Astrocyte (in vitro differentiated cells and primary cell): ENCODE results near the gene MYPOP. TPM values are rescaled to one million over a fixed set of nuclear protein-coding genes. Genes with fewer than 3 reads are reported as not detected.

ENCODE experiments used
- DNase-seq: peaks from one replicate; pipeline ENCODE4 v3.0.0-alpha.2; 2010; ENCODE audit warnings: low read depth
- FAIRE-seq: peaks from 2 replicates; lab custom pipeline; 2011; peaks lifted over from hg19 to GRCh38; lab: Jason Lieb, UNC
- H2AFZ ChIP-seq: 2 replicates; pipeline ENCODE4 v1.6.0; 2012; ENCODE audit warnings: low read depth, low read length, inconsistent platforms
- H3K27ac ChIP-seq: 2 replicates; pipeline ENCODE4 v1.5.1; 2011; ENCODE audit warnings: low read depth, low read length, inconsistent platforms
- H3K27me3 ChIP-seq: 2 replicates; pipeline ENCODE4 v1.6.0; 2011; ENCODE audit warnings: low read length, inconsistent platforms; ENCODE audit not compliant: insufficient read depth
- H3K36me3 ChIP-seq: 2 replicates; pipeline ENCODE4 v1.5.1; 2011; ENCODE audit warnings: low read length, inconsistent platforms; ENCODE audit not compliant: insufficient read depth
- H3K4me1 ChIP-seq: 2 replicates; pipeline ENCODE4 v1.5.1; 2011; ENCODE audit warnings: low read length, inconsistent platforms; ENCODE audit not compliant: insufficient read depth
- H3K4me2 ChIP-seq: 2 replicates; pipeline ENCODE4 v1.6.0; 2012; ENCODE audit warnings: low read length, inconsistent platforms
- H3K4me3 ChIP-seq: 2 replicates; pipeline ENCODE4 v1.5.1; 2011; ENCODE audit warnings: low read depth, mild to moderate bottlenecking, low read length, inconsistent platforms; ENCODE audit not compliant: insufficient read depth
- H3K79me2 ChIP-seq: 2 replicates; pipeline ENCODE4 v1.6.0; 2012; ENCODE audit warnings: mild to moderate bottlenecking, low read length, inconsistent platforms; ENCODE audit not compliant: insufficient read depth
- H3K9ac ChIP-seq: 2 replicates; pipeline ENCODE4 v1.6.0; 2012; ENCODE audit warnings: mild to moderate bottlenecking, low read length, inconsistent platforms
- H3K9me3 ChIP-seq: 2 replicates; pipeline ENCODE4 v1.5.1; 2012; ENCODE audit warnings: low read depth, mild to moderate bottlenecking, low read length, inconsistent platforms; ENCODE audit not compliant: insufficient read depth
- H4K20me1 ChIP-seq: 2 replicates; pipeline ENCODE4 v1.6.0; 2012; ENCODE audit warnings: low read length, inconsistent platforms; ENCODE audit not compliant: insufficient read depth
- H3K27ac Mint-ChIP-seq: one replicate; pipeline ENCODE4 v1.8.0; 2021; ENCODE audit warnings: mild to moderate bottlenecking, mixed read lengths; ENCODE audit not compliant: unreplicated experiment
- H3K27me3 Mint-ChIP-seq: one replicate; pipeline ENCODE4 v1.8.0; 2021; ENCODE audit warnings: low read depth, mixed read lengths; ENCODE audit not compliant: unreplicated experiment
- H3K36me3 Mint-ChIP-seq: one replicate; pipeline ENCODE4 v1.8.0; 2021; ENCODE audit warnings: low read depth, mixed read lengths; ENCODE audit not compliant: unreplicated experiment
- H3K4me1 Mint-ChIP-seq: one replicate; pipeline ENCODE4 v1.8.0; 2021; ENCODE audit warnings: low read depth, mixed read lengths; ENCODE audit not compliant: unreplicated experiment
- H3K4me3 Mint-ChIP-seq: one replicate; pipeline ENCODE4 v1.8.0; 2021; ENCODE audit warnings: mild to moderate bottlenecking, moderate library complexity, mixed read lengths; ENCODE audit not compliant: unreplicated experiment
- H3K9me3 Mint-ChIP-seq: one replicate; pipeline ENCODE4 v1.8.0; 2021; ENCODE audit warnings: mild to moderate bottlenecking, mixed read lengths; ENCODE audit not compliant: unreplicated experiment
- EZH2 ChIP-seq: IDR thresholded peaks from 2 replicates; pipeline ENCODE4 v1.6.1; 2012; ENCODE audit warnings: mild to moderate bottlenecking, low read length, inconsistent platforms; ENCODE audit not compliant: insufficient read depth
- total RNA-seq: library from RNA; stranded (reverse); gene quantifications from 2 replicates; pipeline ENCODE4 v1.2.1, GENCODE V29; 2021
- TF ChIP-seq, protein P1 (sequence below): IDR thresholded peaks from 2 replicates; pipeline ENCODE4 v1.5.1; 2011; ENCODE audit warnings: low read depth, mild to moderate bottlenecking, inconsistent platforms, low read length, moderate library complexity; ENCODE audit not compliant: insufficient read depth

Gene MYPOP
- total RNA-seq, 1 donor from 2014 or later: 11.0 TPM

GRCh38 chr19:45878043-45878794, 24.2 kb downstream of the MYPOP start:
- Histone ChIP-seq H3K9ac (no peak overlapping the region), H3K79me2 (peaks cover 2% of the 10 kb centered on the region), H3K36me3 (no peaks in the 10 kb centered on the region), H4K20me1 (peaks cover 17% of the 10 kb centered on the region), H3K27ac (no peak overlapping the region), H3K27me3 (no peaks in the 10 kb centered on the region), H2AFZ (no peak overlapping the region), H3K4me1 (peaks cover 16% of the 10 kb centered on the region), H3K4me2 (no peak overlapping the region), H3K9me3 (no peaks in the 10 kb centered on the region), H3K4me3 (no peak overlapping the region)
- H3K9me3 Mint-ChIP-seq: no peaks in the 10 kb centered on the region
- DNase-seq (no peak), FAIRE-seq (no peak)
- TF ChIP-seq, protein P1, sequence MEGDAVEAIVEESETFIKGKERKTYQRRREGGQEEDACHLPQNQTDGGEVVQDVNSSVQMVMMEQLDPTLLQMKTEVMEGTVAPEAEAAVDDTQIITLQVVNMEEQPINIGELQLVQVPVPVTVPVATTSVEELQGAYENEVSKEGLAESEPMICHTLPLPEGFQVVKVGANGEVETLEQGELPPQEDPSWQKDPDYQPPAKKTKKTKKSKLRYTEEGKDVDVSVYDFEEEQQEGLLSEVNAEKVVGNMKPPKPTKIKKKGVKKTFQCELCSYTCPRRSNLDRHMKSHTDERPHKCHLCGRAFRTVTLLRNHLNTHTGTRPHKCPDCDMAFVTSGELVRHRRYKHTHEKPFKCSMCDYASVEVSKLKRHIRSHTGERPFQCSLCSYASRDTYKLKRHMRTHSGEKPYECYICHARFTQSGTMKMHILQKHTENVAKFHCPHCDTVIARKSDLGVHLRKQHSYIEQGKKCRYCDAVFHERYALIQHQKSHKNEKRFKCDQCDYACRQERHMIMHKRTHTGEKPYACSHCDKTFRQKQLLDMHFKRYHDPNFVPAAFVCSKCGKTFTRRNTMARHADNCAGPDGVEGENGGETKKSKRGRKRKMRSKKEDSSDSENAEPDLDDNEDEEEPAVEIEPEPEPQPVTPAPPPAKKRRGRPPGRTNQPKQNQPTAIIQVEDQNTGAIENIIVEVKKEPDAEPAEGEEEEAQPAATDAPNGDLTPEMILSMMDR: no peak
- no peak for TF ChIP-seq EZH2
- H3K4me3 Mint-ChIP-seq: no peak overlapping the region
- no peak overlapping the region for H3K27ac Mint-ChIP-seq
- H3K4me1 Mint-ChIP-seq: peaks cover 15% of the 10 kb centered on the region
- H3K36me3 Mint-ChIP-seq: peaks cover 2% of the 10 kb centered on the region
- H3K27me3 Mint-ChIP-seq: peaks cover 2% of the 10 kb centered on the region

DNA sequence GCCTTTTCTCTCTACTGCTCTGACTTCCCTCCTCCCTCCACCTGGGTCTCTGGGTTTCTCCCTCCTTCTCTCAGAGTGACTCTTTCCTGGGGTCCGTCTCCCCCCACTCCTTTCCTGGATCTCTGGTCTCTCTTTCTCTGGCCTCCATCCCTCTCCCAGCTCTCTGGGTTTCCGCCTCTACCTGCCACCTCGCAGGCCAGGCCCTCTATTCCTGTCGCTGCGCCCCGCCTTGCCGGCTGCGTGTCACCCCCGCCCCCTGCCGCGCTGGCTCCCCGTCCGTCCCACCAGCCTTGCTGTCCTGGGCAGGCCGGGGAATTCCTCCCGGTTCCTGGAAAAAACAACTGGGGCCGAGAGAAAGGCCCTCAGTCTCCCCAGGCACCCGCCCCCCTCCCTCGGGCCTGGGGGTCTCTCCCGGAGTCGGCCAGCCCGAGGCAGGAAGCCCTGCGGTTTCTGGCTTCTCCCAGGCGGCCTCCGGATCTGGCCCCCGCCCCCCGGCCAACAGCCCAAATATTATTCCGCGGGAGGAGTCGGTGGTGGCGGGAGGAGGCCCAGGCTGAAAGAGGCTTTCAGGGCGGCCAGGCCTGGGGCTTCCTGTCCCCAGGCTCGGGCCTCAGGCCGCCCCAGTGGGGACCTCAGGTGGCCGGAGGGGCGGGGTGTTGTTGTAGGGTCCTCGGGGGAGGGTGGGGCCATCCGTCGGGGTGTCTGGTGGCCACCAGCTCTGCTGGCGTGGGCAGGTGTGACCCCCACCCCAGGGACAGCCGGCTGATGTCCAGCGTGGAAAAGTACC, 25.8 kb downstream of the MYPOP start:
- H3K4me2 ChIP-seq: peak overlapping the region; percentile 76
- Mint-ChIP-seq H3K36me3 (peaks cover 2% of the 10 kb centered on the region), H3K27ac (peak overlapping the region; percentile 12), H3K4me3 (peak overlapping the region; percentile 64), H3K27me3 (peaks cover 2% of the 10 kb centered on the region), H3K4me1 (peaks cover 9% of the 10 kb centered on the region), H3K9me3 (no peaks in the 10 kb centered on the region)
- H2AFZ ChIP-seq: peak overlapping the region; percentile 83
- peaks cover 2% of the 10 kb centered on the region for H4K20me1 ChIP-seq
- H3K9me3 ChIP-seq: no peaks in the 10 kb centered on the region
- H3K4me1 ChIP-seq: peaks cover 11% of the 10 kb centered on the region
- no peak overlapping the region for H3K27ac ChIP-seq
- peak overlapping the region; percentile 69 for H3K9ac ChIP-seq
- TF ChIP-seq EZH2: no peak
- TF ChIP-seq, protein P1: no peak
- FAIRE-seq (no peak), DNase-seq (peak; percentile 17)
- no peaks in the 10 kb centered on the region for H3K27me3 ChIP-seq
- no peaks in the 10 kb centered on the region for H3K79me2 ChIP-seq
- no peak overlapping the region for H3K4me3 ChIP-seq
- no peaks in the 10 kb centered on the region for H3K36me3 ChIP-seq
